HPDE6-E6E7 (cell line): ENCODE measurements around the gene CARS2.
"Not testable (repeated sequence)": the region's sequence is repeated elsewhere in the genome, so short reads cannot be mapped to it uniquely, and the experiment has no call there.

Experiments used
- DNase-seq: peaks from one replicate; pipeline ENCODE4 v3.0.0; 2011; ENCODE audit warnings: missing footprints; ENCODE audit errors: extremely low spot score

CARS2 gene

DNA sequence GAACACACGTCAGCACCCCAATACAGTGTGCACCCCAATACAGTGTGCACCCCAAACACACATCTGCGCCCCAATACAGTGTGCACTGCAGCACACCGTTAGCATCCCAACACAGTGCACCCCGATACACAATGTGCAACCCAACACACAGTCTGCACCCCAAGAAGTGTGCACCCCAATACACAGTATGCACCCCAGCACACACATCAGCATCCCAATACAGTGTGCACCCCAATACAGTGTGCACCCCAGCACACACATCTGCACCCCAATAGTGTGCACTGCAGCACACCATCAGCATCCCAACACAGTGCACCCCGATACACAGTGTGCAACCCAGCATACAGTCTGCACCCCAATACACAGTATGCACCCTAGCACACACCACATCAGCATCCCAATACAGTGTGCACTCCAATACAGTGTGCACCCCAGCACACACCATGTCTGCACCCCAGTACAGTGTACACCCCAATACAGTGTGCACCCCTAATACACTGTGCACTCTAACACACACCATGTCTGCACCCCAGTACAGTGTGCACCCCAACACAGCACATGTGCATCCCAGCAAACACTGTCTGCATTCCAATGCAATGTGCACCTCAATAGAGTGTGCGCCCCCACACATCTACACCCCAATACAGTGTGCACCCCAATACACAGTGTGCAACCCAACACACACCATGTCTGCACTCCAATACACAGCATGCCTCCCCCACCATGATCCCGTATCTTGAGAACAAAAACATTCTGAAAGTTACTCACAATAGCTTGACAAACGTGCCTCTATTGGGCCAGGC, 855 bp upstream of the CARS2 start:
- no peak for DNase-seq

DNA sequence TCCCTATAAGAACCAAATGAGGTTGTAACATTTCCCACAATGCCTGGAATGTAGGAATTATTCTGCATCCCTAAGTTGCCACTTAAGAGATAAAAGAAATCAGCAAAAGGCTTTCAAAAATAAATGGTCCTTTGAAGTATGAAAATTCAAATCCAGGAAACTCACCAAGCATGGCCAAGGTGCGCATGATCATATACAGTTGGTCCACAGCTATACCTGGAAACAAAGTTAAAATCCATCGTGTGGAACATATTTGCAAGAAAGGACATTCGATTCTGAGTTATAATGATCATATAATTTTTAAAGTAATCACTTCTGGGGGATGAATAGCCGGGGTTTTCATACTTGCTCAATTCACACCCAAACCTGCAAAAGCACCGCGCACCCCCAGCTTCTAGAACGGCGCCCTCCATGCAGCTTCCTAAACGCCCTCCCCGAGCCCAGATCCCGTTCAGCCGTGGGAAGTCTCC, 525 bp downstream of the CARS2 start:
- no peak for DNase-seq

DNA sequence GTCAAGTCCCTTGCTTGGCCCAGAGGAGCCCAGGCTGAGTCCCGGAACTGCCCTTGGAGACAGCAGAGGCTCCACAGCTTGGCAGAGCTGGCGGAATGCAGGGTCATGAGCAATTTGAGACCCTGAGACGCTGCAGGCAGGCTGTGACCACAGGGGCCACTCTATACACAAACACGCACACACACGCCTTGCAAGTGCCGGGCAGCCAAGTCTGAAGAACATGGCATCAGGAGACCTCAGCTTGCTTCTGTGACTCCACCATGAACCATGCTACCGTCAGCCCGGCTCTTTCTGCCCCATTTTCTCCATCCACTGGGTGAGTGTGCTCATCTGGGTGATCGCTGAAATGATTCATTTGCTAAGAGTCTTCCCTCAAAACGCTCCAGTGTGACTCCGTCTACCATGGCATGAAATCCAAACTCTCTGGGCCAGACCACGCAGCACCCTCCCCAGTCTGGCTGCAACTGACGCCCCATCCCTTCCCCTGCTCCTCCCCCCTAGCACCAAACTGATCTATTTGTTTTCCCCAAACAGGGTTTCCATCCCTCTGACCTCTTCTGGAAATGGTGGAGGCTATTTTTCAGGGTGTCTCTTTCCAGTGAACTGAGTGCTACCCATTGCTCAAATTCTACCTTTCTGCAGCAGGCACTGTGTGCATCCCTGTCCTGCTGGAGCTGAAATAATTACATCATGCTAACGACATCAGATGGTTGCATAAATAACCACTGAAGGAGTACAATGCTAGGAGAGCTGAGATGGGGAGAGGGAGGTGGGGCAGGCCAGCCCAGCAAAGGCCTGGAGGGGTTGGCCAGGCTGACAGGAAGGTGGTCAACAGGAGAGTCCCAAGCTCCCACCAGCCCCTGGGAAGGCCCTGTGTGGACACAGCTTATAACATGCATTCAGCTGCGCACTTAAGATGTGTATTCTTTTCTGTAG, 3.1 kb downstream of the CARS2 start:
- no peak for DNase-seq

DNA sequence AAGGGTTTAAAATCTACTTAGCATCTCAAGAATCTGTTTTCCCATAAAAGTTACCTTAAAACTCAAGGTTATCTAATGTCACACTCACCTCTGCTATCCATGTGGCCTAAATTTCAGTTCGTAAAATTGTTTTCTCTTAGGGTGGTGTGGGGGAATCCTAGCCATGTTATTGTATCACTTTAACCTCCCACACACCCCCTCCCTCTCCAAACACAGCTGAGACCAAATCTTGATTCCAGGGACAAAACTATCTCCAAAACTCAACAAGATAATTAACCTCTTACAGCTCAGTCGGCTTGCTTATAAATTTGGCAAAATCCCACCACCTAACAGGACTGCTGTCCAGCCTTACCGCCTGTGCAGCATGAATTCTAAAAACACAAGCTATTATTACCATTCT, 3.8 kb downstream of the CARS2 start:
- no peak for DNase-seq

DNA sequence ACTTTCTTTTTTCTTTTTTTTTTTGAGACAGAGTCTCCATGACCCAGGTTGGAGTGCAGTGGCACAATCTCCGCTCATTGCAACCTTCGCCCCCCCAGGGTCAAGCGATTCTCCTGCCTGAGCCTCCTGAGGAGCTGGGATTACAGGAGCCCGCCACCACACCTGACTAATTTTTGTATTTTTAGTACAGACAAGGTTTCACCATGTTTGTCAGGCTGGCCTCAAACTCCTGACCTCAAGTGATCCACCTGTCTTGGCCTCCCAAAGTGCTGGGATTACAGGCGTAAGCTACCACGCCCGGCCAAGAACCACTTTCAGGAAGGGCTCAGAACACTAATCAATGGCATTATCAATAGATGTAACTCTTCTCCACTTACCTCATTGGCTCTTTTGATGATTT, 4.9 kb downstream of the CARS2 start:
- not testable (repeated sequence) for DNase-seq

DNA sequence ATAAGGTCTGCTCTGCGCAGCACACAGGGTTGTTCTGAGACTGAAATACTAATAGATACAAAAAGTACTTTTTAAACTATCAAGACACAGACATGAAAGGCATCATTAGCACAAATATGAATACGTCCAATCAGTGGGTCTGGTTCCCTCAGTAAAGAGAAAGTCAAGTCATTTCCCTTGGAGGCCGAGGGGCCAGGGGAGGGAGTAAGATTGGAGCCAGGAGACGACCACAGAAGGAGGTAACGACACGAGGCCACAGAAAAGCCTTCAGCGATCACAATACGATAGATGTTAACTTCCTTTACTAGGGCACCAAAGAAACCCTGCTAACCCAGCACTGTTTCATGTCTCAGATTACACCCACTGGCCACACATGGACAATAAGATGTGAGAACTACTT, 5.3 kb downstream of the CARS2 start:
- DNase-seq, result no peak

GRCh38 chr13:110700186-110700585, 5.7 kb downstream of the CARS2 start:
- no peak for DNase-seq

DNA sequence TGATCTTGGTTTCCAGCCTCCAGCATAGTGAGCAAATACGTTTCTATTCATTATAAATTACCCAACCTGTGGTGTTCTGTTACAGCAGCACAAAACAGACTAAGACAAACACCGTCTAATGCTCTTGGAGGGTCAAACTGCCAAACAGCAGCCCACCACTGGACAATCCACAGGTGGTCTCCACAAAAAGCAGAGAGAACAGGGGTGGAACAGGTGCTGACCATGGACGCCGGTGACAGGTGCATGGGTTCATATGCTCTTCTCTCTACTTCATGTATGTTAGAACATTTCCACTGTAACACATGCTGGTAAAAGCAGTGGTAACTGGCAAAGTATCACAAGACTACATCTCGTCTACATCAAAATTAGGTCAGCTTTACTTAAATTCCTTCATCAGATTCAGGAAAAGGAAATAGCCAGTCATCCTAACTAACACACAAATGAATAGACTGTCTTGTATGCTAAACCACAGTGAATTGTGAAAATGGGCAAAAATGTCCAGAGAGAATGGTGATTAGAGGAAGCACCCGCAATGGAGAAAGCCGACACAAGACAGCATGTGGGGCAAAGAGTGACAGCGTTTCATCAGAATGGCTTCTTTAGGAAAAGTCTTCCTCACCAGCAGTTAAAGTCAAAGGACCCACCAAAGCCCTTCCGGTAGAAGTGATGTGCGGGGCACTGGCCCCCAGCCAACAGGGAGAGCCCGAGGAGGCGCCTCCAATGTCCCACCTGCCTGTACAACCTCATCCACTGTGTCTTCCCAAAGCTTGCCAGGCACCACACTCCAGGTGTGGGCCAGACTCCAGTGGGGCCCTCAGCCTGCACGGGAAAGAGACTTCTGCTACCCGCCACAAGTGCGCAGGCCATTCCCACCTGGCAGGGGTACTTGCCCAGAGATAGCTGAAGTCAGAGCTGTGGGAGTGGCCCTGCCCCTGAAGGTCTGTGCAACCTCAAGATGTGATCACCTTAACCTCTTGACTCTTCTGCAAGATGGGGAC, 6.5 kb downstream of the CARS2 start:
- DNase-seq, result no peak

DNA sequence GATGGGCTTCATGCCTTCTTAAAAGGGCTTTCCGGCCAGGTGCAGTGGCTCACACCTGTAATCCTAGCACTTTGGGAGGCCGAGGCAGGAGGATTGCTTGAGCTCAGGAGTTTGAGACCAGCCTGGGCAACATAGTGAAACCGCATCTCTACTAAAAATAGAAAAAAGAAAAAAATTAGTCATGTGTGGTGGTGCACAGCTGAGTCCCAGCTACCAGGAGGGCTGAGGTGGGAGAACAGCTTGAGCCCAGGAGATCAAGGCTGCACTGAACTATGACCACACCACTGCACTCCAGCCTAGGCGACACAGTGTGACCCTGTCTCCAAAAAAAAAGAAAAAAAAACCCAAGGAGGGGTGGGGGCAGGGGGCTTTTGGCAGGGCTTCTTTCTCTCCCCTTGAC, 7.2 kb downstream of the CARS2 start:
- no peak for DNase-seq

DNA sequence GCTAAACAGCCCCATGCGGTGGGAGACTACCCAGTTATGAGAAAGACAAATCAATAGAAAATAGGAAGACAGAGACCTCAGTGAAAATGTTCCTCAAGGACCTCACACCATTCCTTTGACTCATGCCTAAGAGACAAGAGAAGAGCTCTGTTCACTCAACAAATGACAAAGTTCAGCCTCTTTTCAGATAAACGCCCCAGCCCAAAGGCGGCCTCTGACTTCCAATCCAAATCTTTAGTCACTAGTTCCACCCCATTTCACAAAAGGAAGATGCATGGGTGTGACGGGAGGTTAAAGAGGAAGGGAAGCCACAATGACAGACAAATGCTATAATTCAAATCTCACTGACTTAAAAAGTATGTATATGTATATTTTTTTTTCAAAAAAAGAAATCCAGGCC, 8.1 kb downstream of the CARS2 start:
- no peak for DNase-seq

DNA sequence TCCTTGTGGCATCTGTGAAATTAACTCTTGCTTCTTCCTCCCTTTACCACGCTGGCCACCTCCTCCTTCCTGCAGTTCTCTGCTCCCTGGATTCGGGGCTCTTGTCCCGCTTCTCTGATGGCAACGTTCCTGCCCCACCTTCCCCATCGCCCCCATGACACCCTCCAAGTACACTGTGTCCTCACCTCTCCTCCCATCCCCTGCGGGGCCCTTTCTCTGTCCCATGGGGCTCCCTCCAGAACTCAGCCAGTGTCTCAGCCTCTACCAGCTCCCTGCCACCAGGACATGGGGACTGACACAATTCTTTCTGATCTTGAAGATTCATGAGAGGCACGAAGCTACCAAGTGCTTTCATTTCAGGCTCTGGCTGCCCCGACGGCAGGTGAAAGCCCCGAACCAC, 9.1 kb downstream of the CARS2 start:
- no peak for DNase-seq

DNA sequence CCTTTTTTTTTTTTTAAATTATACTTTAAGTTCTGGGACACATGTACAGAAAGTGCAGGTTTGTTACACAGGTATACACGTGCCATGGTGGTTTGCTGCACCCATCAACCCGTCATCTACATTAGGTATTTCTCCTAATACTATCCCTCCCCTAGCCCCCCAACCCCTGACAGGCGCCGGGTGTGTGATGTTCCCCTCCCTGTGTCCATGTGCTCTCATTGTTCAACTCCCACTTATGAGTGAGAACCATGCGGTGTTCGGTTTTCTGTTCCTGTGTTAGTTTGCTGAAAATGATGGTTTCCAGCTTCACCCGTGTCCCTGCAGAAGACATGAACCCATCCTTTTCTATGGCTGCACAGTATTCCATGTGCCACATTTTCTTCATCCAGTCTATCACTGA, 10.1 kb downstream of the CARS2 start:
- not testable (repeated sequence) for DNase-seq

GRCh38 chr13:110690516-110690915, 15.4 kb downstream of the CARS2 start:
- no peak for DNase-seq

DNA sequence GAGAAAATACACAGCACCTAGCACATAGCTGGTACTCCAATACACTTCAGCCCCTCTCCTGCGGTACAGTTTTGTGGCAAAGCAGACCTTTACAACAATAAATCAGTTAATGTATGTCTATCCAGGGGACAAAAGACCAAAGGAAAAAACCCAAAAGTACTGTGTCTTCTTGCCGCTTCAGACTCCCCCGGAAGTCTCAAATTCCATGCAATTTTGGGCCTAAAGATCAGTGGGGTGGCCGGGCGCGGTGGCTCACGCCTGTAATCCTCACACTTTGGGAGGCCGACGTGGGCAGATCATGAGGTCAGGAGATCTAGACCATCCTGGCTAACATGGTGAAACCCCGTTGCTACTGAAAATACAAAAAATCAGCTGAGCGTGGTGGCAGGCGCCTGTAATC, 16.2 kb downstream of the CARS2 start:
- no peak for DNase-seq

GRCh38 chr13:110689041-110689440, 16.9 kb downstream of the CARS2 start:
- no peak for DNase-seq

DNA sequence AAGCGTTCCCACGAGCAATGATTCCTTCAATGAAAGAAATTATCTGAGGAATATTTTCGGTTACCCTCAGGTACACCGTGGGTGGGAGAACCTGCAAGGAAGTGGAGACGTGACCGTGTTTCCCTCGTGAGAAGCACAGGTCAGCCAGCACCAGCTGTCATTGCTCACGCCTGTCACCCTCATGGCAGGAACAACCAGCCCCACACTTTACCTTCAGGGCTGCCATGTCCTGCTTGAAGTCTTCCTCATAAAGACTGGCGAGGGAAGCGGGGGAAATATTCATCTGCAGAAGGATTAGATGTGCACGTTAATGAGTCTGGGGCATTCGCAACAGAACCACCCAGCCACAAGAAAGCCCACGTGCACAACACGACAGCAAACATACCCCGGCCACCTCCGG, 18.2 kb downstream of the CARS2 start:
- DNase-seq, result no peak

DNA sequence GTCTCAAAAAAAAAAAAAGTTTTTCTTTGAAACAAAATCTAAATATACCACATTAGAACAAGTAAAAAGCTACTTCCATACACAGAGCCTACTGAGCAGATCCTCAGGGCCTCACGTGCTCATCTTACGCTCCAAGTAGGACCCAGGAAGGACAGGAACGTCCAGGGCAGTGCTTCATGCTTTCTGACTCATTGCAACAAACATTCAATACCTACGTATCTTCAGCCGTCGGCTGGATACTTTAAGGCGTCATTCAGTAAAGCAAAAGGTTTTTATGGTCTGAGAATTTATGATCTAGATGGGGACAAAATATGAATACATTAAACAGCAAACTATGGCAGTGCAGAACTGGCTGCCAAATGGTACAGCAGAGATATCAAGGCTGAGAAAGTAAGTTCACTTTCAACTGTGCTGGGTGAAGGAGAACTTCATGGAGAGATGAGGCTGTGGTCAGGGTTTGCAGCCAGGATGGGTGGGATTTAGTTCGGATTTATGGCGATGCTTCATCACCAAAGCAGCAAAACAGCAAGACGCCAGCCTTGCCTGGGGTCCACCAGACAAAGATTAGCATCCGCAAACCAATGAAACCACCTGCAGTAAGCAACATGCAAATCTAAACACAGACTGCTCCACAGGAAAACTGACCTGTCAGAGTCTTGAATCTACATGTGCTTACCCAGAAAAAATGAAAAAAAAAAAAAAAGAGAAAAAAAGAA, 20.5 kb downstream of the CARS2 start:
- DNase-seq, result no peak

- DNase-seq, result no peak
Observed at GRCh38 chr13:110684388-110685056, 21.4 kb downstream of the CARS2 start.

DNA sequence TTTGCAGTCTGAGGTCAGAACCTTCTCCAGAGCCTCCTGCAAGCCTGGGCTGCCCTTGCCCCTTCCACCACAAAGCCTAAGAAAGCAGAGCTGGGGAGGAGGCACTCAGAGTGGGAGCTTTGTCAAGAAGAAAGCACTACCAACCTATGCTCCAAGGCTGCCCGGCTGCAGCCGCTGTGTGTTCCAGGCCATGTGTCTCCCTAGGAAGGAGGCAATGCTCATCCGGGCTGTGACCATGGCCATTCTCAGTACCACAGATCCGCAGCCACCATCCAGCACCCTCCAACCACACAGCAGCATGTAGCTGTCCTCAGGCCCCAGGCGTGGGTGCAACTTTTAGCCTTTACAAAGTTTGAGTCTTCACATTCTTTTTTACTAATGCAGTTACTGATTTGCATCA, 22.0 kb downstream of the CARS2 start:
- DNase-seq, result no peak

- no peak for DNase-seq
Observed at GRCh38 chr13:110683203-110683883, 22.6 kb downstream of the CARS2 start.
